H9 (cell line): Measurements from ENCODE around the gene OSBPL1A. TPM values are rescaled to one million over a fixed set of nuclear protein-coding genes. Genes with fewer than 3 reads are reported as not detected.

Source experiments
- DNase-seq: peaks from one replicate; pipeline ENCODE4 v3.0.0-alpha.2; 2017
- H2AFZ ChIP-seq: one replicate; pipeline ENCODE4 v1.6.1; 2013; ENCODE audit warnings: mild to moderate bottlenecking, low read length, control low read depth, moderate library complexity
- H2AK5ac ChIP-seq: 2 replicates; pipeline ENCODE4 v1.6.1; 2013; ENCODE audit warnings: low read length, control low read depth, mixed read lengths; ENCODE audit not compliant: insufficient read length
- H2BK120ac ChIP-seq: one replicate; pipeline ENCODE4 v1.6.1; 2013; ENCODE audit warnings: low read depth, mild to moderate bottlenecking, low read length, control low read depth, inconsistent platforms; ENCODE audit not compliant: poor library complexity, severe bottlenecking
- H2BK12ac ChIP-seq: 2 replicates; pipeline ENCODE4 v1.6.1; 2013; ENCODE audit warnings: low read length, control low read depth, mixed read lengths, low read depth; ENCODE audit not compliant: insufficient read length
- H2BK15ac ChIP-seq: 2 replicates; pipeline ENCODE4 v1.6.1; 2013; ENCODE audit warnings: low read depth, low read length, control low read depth
- H2BK20ac ChIP-seq: one replicate; pipeline ENCODE4 v1.6.1; 2013; ENCODE audit warnings: low read depth, mild to moderate bottlenecking, low read length, control low read depth, inconsistent platforms; ENCODE audit not compliant: poor library complexity, severe bottlenecking
- H2BK5ac ChIP-seq: 2 replicates; pipeline ENCODE4 v1.6.1; 2013; ENCODE audit warnings: low read length, control low read depth, mixed read lengths; ENCODE audit not compliant: insufficient read length
- H3K14ac ChIP-seq: 2 replicates; pipeline ENCODE4 v1.6.1; 2013; ENCODE audit warnings: low read length, control low read depth; ENCODE audit not compliant: insufficient read depth
- H3K18ac ChIP-seq: 2 replicates; pipeline ENCODE4 v1.6.1; 2013; ENCODE audit warnings: low read depth, mild to moderate bottlenecking, mixed read lengths, low read length, control low read depth; ENCODE audit not compliant: insufficient read length
- H3K23ac ChIP-seq: 2 replicates; pipeline ENCODE4 v1.6.1; 2013; ENCODE audit warnings: low read length, control low read depth, mixed read lengths, low read depth; ENCODE audit not compliant: insufficient read length
- H3K23me2 ChIP-seq: 2 replicates; pipeline ENCODE4 v1.6.1; 2013; ENCODE audit warnings: low read depth, mild to moderate bottlenecking, mixed read lengths, low read length, control low read depth; ENCODE audit not compliant: insufficient read length, poor library complexity, severe bottlenecking
- H3K27ac ChIP-seq: 2 replicates; pipeline ENCODE4 v1.5.1; 2013; ENCODE audit warnings: low read length, control low read depth, mixed read lengths, low read depth; ENCODE audit not compliant: insufficient read length
- H3K27me3 ChIP-seq: 2 replicates; pipeline ENCODE4 v1.6.1; 2013; ENCODE audit warnings: low read length, control low read depth, inconsistent platforms; ENCODE audit not compliant: insufficient read depth
- H3K4ac ChIP-seq: 2 replicates; pipeline ENCODE4 v1.6.1; 2013; ENCODE audit warnings: low read depth, mild to moderate bottlenecking, control low read depth, inconsistent platforms, low read length, moderate library complexity
- H3K4me1 ChIP-seq: 2 replicates; pipeline ENCODE4 v1.6.1; 2013; ENCODE audit warnings: low read length, control low read depth, inconsistent platforms; ENCODE audit not compliant: insufficient read depth
- H3K4me2 ChIP-seq: 2 replicates; pipeline ENCODE4 v1.6.1; 2013; ENCODE audit warnings: low read length, control low read depth, mixed read lengths; ENCODE audit not compliant: insufficient read length, insufficient read depth
- H3K56ac ChIP-seq: 2 replicates; pipeline ENCODE4 v1.6.1; 2013; ENCODE audit warnings: low read depth, mild to moderate bottlenecking, mixed read lengths, low read length, control low read depth; ENCODE audit not compliant: insufficient read length
- H3K79me1 ChIP-seq: 2 replicates; pipeline ENCODE4 v1.6.1; 2013; ENCODE audit warnings: low read depth, mild to moderate bottlenecking, moderate library complexity, low read length, control low read depth, inconsistent platforms; ENCODE audit not compliant: insufficient read depth, poor library complexity, severe bottlenecking
- H3K79me2 ChIP-seq: 2 replicates; pipeline ENCODE4 v1.6.1; 2013; ENCODE audit warnings: low read length, control low read depth, inconsistent platforms; ENCODE audit not compliant: insufficient read depth
- H3K9ac ChIP-seq: 2 replicates; pipeline ENCODE4 v1.6.1; 2013; ENCODE audit warnings: low read length, control low read depth, mixed read lengths; ENCODE audit not compliant: insufficient read length; ENCODE audit errors: extremely low read depth
- H3K9me3 ChIP-seq: one replicate; pipeline ENCODE4 v1.6.1; 2013; ENCODE audit warnings: low read depth, low read length, inconsistent platforms; ENCODE audit not compliant: control insufficient read depth
- H3T11ph ChIP-seq: one replicate; pipeline ENCODE4 v1.6.1; 2013; ENCODE audit warnings: mild to moderate bottlenecking, low read length, control low read depth, inconsistent platforms
- H4K20me1 ChIP-seq: one replicate; pipeline ENCODE4 v1.6.1; 2013; ENCODE audit not compliant: control insufficient read depth, insufficient read length, insufficient read depth
- H4K5ac ChIP-seq: 2 replicates; pipeline ENCODE4 v1.6.1; 2013; ENCODE audit warnings: low read depth, mild to moderate bottlenecking, mixed read lengths, low read length, control low read depth; ENCODE audit not compliant: insufficient read length
- H4K8ac ChIP-seq: replicated peaks from 2 replicates; pipeline ENCODE4 v1.6.1; 2013; ENCODE audit warnings: low read length, control low read depth, mixed read lengths, low read depth; ENCODE audit not compliant: insufficient read length
- H4K91ac ChIP-seq: 2 replicates; pipeline ENCODE4 v1.6.1; 2013; ENCODE audit warnings: low read depth, mild to moderate bottlenecking, moderate library complexity, mixed read lengths, low read length, control low read depth; ENCODE audit not compliant: insufficient read length
- H3K27ac Mint-ChIP-seq, 3 experiments: 2 replicates in 2 of 3; 3 replicates in 1 of 3; pipeline ENCODE4 v1.8.0; 2020 to 2021; ENCODE audit warnings: mixed read lengths in 3 of 3, mild to moderate bottlenecking in 1 of 3, moderate library complexity in 1 of 3
- H3K27me3 Mint-ChIP-seq: 2 replicates; pipeline ENCODE4 v1.8.0; 2021; ENCODE audit warnings: low read depth, mild to moderate bottlenecking, moderate library complexity, mixed read lengths
- H3K36me3 Mint-ChIP-seq, 3 experiments: 2 replicates in 2 of 3; 3 replicates in 1 of 3; pipeline ENCODE4 v1.8.0; 2020 to 2021; ENCODE audit warnings: low read depth in 3 of 3, mixed read lengths in 3 of 3; ENCODE audit not compliant: insufficient read depth in 1 of 3
- H3K4me1 Mint-ChIP-seq, 2 experiments: 2 replicates each; pipeline ENCODE4 v1.8.0; 2020; ENCODE audit warnings: mixed read lengths in 2 of 2
- H3K4me3 Mint-ChIP-seq, 2 experiments: 2 replicates in 1 of 2; 3 replicates in 1 of 2; pipeline ENCODE4 v1.8.0; 2020 to 2021; ENCODE audit warnings: mild to moderate bottlenecking in 2 of 2, mixed read lengths in 2 of 2, moderate library complexity in 1 of 2
- H3K9me3 Mint-ChIP-seq, 2 experiments: 2 replicates in 1 of 2; 3 replicates in 1 of 2; pipeline ENCODE4 v1.8.0; 2020; ENCODE audit warnings: mild to moderate bottlenecking in 2 of 2, mixed read lengths in 2 of 2, moderate library complexity in 1 of 2
- WGBS: extraction: QIAGEN DNeasy Blood & Tissue Kit; methylation state at CpG from one replicate; pipeline ENCODE4 v1.1.7; 2013; ENCODE audit warnings: missing lambda C conversion rate, low lambda C conversion rate, mixed read lengths; ENCODE audit not compliant: insufficient read length; ENCODE audit errors: extremely low coverage; 5-methylcytosine and 5-hydroxymethylcytosine counted together
- total RNA-seq: library from RNA; stranded (reverse); gene quantifications from 2 replicates; pipeline ENCODE4 v1.2.1, GENCODE V29; 2021
- TF ChIP-seq, protein P1 (sequence below): fragments of 200-600 bp; sonication (generic); conservative IDR thresholded peaks from 3 replicates; pipeline ENCODE4 v1.8.0; 2021; ENCODE audit warnings: antibody characterized with exemption, mild to moderate bottlenecking

Gene OSBPL1A
- total RNA-seq, 1 experiment from 2014 or later, result 33.9 TPM

- H2AFZ ChIP-seq, result no peak overlapping the region
- no peak overlapping the region for H4K8ac ChIP-seq
- no peak overlapping the region for H3K9ac ChIP-seq
- peaks cover 0 to 23% (median 9%) of the 10 kb centered on the region in 3 experiments; a peak in 4 of 7 replicates for H3K36me3 Mint-ChIP-seq
- H2BK5ac ChIP-seq, result no peak overlapping the region
- H3K23me2 ChIP-seq, result no peaks in the 10 kb centered on the region
- H3K9me3 ChIP-seq, result no peaks in the 10 kb centered on the region
- no CpG with 5 or more reads among the region's 1 CpG for WGBS
- H3K9me3 Mint-ChIP-seq, result no peaks in the 10 kb centered on the region
- no peak overlapping the region for H3K27ac Mint-ChIP-seq
- H3K23ac ChIP-seq, result no peak overlapping the region
- no peak overlapping the region for H3K4me2 ChIP-seq
- H2BK15ac ChIP-seq, result no peak overlapping the region
- no peak overlapping the region for H2BK20ac ChIP-seq
- H3K56ac ChIP-seq, result no peak overlapping the region
- no peak overlapping the region for H2BK120ac ChIP-seq
- no peaks in the 10 kb centered on the region; a peak in 1 of 4 replicates for H3K4me1 Mint-ChIP-seq
- H4K5ac ChIP-seq, result no peak overlapping the region
- no peak overlapping the region for H2AK5ac ChIP-seq
- H3K14ac ChIP-seq, result no peak overlapping the region
- no peak overlapping the region for H4K91ac ChIP-seq
- H3T11ph ChIP-seq, result no peak overlapping the region
- DNase-seq, result no peak
- H3K4me3 Mint-ChIP-seq, result no peak overlapping the region
- no peaks in the 10 kb centered on the region for H3K4me1 ChIP-seq
- no peak overlapping the region for H3K18ac ChIP-seq
- no peaks in the 10 kb centered on the region for H3K79me1 ChIP-seq
- TF ChIP-seq, protein P1, sequence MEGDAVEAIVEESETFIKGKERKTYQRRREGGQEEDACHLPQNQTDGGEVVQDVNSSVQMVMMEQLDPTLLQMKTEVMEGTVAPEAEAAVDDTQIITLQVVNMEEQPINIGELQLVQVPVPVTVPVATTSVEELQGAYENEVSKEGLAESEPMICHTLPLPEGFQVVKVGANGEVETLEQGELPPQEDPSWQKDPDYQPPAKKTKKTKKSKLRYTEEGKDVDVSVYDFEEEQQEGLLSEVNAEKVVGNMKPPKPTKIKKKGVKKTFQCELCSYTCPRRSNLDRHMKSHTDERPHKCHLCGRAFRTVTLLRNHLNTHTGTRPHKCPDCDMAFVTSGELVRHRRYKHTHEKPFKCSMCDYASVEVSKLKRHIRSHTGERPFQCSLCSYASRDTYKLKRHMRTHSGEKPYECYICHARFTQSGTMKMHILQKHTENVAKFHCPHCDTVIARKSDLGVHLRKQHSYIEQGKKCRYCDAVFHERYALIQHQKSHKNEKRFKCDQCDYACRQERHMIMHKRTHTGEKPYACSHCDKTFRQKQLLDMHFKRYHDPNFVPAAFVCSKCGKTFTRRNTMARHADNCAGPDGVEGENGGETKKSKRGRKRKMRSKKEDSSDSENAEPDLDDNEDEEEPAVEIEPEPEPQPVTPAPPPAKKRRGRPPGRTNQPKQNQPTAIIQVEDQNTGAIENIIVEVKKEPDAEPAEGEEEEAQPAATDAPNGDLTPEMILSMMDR, result no peak
- H3K4ac ChIP-seq, result no peak overlapping the region
- H4K20me1 ChIP-seq, result no peaks in the 10 kb centered on the region
- H3K27me3 Mint-ChIP-seq, result no peaks in the 10 kb centered on the region
- no peak overlapping the region for H2BK12ac ChIP-seq
- H3K27ac ChIP-seq, result no peak overlapping the region
- no peaks in the 10 kb centered on the region for H3K27me3 ChIP-seq
- no peaks in the 10 kb centered on the region for H3K79me2 ChIP-seq
Measured at GRCh38 chr18:24315170-24315569, 82.5 kb downstream of the OSBPL1A start.
